Naive thymus-derived CD8-positive, alpha-beta T cell (primary cell): ENCODE measurements around the gene KIF27. TPM values are rescaled to one million over a fixed set of nuclear protein-coding genes. Genes with fewer than 3 reads are reported as not detected.

Experiments used
- ATAC-seq, 2 donors: fragments of 150-1000 bp; cut with Tn5 transposase in 1 of 2; sonication (Bioruptor Pico), chemical (Tn5 transposase) in 1 of 2; 1 replicate in 1 of 2; 2 replicates in 1 of 2; pipeline ENCODE4 v1.10.0; 2021; ENCODE audit warnings: mild to moderate bottlenecking in 2 of 2, moderate library complexity in 2 of 2
- POLR2A ChIA-PET: fragments of 350-600 bp; sonication (Branson Sonifier 250); formaldehyde crosslinking; loops from one replicate; lab custom pipeline; 2021; ENCODE audit warnings: antibody characterized with exemption; lab: Charles Lee
- DNase-seq, 10 donors: peaks; one replicate each; pipeline versions ENCODE4 v3.0.0 to v3.0.0-alpha.2; 2020 to 2022
- H3K27ac Mint-ChIP-seq, 10 donors: one replicate each; pipeline ENCODE4 v1.8.0; 2020 to 2022; ENCODE audit warnings: mild to moderate bottlenecking in 10 of 10, mixed read lengths in 10 of 10, moderate library complexity in 4 of 10, inconsistent platforms in 1 of 10
- H3K27me3 Mint-ChIP-seq, 5 donors: one replicate each; pipeline ENCODE4 v1.8.0; 2021 to 2022; ENCODE audit warnings: mixed read lengths in 5 of 5
- H3K36me3 Mint-ChIP-seq, 3 donors: one replicate each; pipeline ENCODE4 v1.8.0; 2020 to 2022; ENCODE audit warnings: mixed read lengths in 3 of 3, mild to moderate bottlenecking in 2 of 3, inconsistent platforms in 1 of 3
- H3K4me1 Mint-ChIP-seq, 4 donors: one replicate each; pipeline ENCODE4 v1.8.0; 2021 to 2022; ENCODE audit warnings: mixed read lengths in 4 of 4
- H3K4me3 Mint-ChIP-seq, 10 donors: one replicate each; pipeline ENCODE4 v1.8.0; 2020 to 2022; ENCODE audit warnings: mild to moderate bottlenecking in 10 of 10, mixed read lengths in 10 of 10, moderate library complexity in 6 of 10, inconsistent platforms in 1 of 10
- H3K9me3 Mint-ChIP-seq, 9 donors: one replicate each; pipeline ENCODE4 v1.8.0; 2020 to 2022; ENCODE audit warnings: mixed read lengths in 9 of 9, mild to moderate bottlenecking in 3 of 9, inconsistent platforms in 1 of 9, moderate library complexity in 1 of 9
- polyA plus RNA-seq, 3 donors: library from polyadenylated mRNA; unstranded; fragments of 300-500 nt; fragmentation: Illumina TruSeq; gene quantifications; one replicate each; pipeline ENCODE4 v1.2.3, GENCODE V29; 2021
- total RNA-seq, 8 experiments: library from RNA in 2 of 8; stranded (reverse) in 2 of 8; gene quantifications; one replicate each; pipeline ENCODE4 v1.2.3 and lab custom pipeline; 2021 to 2026

KIF27 gene, protein sequence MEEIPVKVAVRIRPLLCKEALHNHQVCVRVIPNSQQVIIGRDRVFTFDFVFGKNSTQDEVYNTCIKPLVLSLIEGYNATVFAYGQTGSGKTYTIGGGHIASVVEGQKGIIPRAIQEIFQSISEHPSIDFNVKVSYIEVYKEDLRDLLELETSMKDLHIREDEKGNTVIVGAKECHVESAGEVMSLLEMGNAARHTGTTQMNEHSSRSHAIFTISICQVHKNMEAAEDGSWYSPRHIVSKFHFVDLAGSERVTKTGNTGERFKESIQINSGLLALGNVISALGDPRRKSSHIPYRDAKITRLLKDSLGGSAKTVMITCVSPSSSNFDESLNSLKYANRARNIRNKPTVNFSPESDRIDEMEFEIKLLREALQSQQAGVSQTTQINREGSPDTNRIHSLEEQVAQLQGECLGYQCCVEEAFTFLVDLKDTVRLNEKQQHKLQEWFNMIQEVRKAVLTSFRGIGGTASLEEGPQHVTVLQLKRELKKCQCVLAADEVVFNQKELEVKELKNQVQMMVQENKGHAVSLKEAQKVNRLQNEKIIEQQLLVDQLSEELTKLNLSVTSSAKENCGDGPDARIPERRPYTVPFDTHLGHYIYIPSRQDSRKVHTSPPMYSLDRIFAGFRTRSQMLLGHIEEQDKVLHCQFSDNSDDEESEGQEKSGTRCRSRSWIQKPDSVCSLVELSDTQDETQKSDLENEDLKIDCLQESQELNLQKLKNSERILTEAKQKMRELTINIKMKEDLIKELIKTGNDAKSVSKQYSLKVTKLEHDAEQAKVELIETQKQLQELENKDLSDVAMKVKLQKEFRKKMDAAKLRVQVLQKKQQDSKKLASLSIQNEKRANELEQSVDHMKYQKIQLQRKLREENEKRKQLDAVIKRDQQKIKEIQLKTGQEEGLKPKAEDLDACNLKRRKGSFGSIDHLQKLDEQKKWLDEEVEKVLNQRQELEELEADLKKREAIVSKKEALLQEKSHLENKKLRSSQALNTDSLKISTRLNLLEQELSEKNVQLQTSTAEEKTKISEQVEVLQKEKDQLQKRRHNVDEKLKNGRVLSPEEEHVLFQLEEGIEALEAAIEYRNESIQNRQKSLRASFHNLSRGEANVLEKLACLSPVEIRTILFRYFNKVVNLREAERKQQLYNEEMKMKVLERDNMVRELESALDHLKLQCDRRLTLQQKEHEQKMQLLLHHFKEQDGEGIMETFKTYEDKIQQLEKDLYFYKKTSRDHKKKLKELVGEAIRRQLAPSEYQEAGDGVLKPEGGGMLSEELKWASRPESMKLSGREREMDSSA (N-terminal part only)
- 1 to 10 TPM; 7.4 to 8.4 TPM for total RNA-seq
- 1 to 10 TPM; 1.1 to 2.1 (median 1.3) TPM for polyA plus RNA-seq
- 11.3 to 23.3 (median 12.7) reads per million in 6 experiments for total RNA-seq (lab: John Stamatoyannopoulos, UW)

GRCh38 chr9:83920927-83921707 is at the start of gene KIF27:
Gene KIF27 (minus strand): TSS chr9:83921432. CDS start chr9:83915591, 5,841 bp downstream.
- Mint-ChIP-seq H3K27ac (peak within 1 kb of the TSS; percentile 81 to 99 (median 98)), H3K4me1 (peaks cover 5 to 17% (median 14%) of the 10 kb centered on the region in 4 donors), H3K27me3 (no peaks in the 10 kb centered on the region), H3K4me3 (peak within 1 kb of the TSS; percentile 88 to 96 (median 92)), H3K36me3 (peaks cover 0 to 13% (median 0%) of the 10 kb centered on the region in 3 donors), H3K9me3 (no peaks in the 10 kb centered on the region)
- POLR2A ChIA-PET, result interaction anchor here (0.6 to 5.1 kb wide), 9 partner anchors 38 to 300 kb away, joined by 3 to 73 read pairs (median 4); partner anchors contain the start of genes GKAP1, HNRNPK, IDNK and RMI1
- ATAC-seq (peak; percentile 78 to 83), DNase-seq (peak; percentile 89 to 98 (median 94))

DNA sequence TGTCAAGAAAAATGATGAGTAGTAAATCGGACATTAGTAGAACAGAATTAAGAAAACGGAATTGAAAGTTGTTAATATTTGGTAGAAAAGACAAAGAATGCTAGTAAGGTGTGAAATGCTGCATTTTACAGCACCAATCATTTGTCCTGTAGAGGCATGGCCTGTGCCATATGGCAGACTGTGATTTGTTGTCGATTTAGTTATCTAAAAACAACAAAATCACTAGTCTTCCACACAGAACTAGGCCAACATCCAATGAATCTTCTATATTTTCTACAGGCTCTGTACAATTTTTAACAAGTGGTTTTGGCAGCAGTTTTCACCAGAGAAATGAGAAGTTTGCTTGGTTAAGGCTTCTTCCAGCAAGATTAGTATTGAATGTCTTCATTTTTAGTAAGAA is 48.4 kb upstream of the KIF27 start:
- H3K27me3 Mint-ChIP-seq, result no peaks in the 10 kb centered on the region
- H3K36me3 Mint-ChIP-seq, result peaks cover 4 to 86% (median 40%) of the 10 kb centered on the region in 3 donors
- ATAC-seq (no peak), DNase-seq (no peak)
- H3K4me1 Mint-ChIP-seq, result peaks cover 24 to 46% (median 40%) of the 10 kb centered on the region in 4 donors
- peak overlapping the region in 2 of 10 donors; percentile 47 to 51 for H3K27ac Mint-ChIP-seq
- H3K4me3 Mint-ChIP-seq, result no peak overlapping the region
- POLR2A ChIA-PET, result interaction anchor here (1.0 to 3.3 kb wide), 2 partner anchors 9 to 11 kb away, joined by 3 to 16 read pairs; partner anchors contain the start of genes HNRNPK and RMI1
- no peaks in the 10 kb centered on the region for H3K9me3 Mint-ChIP-seq

- DNase-seq (no peak), ATAC-seq (no peak)
- Mint-ChIP-seq H3K36me3 (peaks cover 0 to 61% (median 27%) of the 10 kb centered on the region in 3 donors), H3K9me3 (no peaks in the 10 kb centered on the region), H3K4me1 (peaks cover 16 to 36% (median 25%) of the 10 kb centered on the region in 4 donors), H3K27ac (peak overlapping the region in 5 of 10 donors; percentile 5 to 79 (median 56)), H3K4me3 (no peak overlapping the region), H3K27me3 (no peaks in the 10 kb centered on the region)
- POLR2A ChIA-PET, result interaction anchor here (1.8 to 2.9 kb wide), 2 partner anchors 11 to 12 kb away, joined by 5 to 11 read pairs; partner anchors contain the start of genes HNRNPK and RMI1
Observed at GRCh38 chr9:83967073-83967472, 45.8 kb upstream of the KIF27 start.

- H3K27me3 Mint-ChIP-seq, result no peaks in the 10 kb centered on the region
- peaks cover 0 to 52% (median 18%) of the 10 kb centered on the region in 3 donors for H3K36me3 Mint-ChIP-seq
- peak overlapping the region in 8 of 10 donors; percentile 5 to 89 (median 33) for H3K27ac Mint-ChIP-seq
- ATAC-seq (peak; percentile 11 to 16), DNase-seq (no peak)
- H3K4me1 Mint-ChIP-seq, result peaks cover 10 to 30% (median 17%) of the 10 kb centered on the region in 4 donors
- POLR2A ChIA-PET, result interaction anchor here (2.9 to 10.4 kb wide), 2 partner anchors 13 kb away, joined by 11 to 141 read pairs; partner anchors contain the start of genes HNRNPK and RMI1
- H3K4me3 Mint-ChIP-seq, result peak overlapping the region in 1 of 10 donors; percentile 18
- H3K9me3 Mint-ChIP-seq, result no peaks in the 10 kb centered on the region
Observed at GRCh38 chr9:83966209-83966582, 45.0 kb upstream of the KIF27 start.

- H3K4me3 Mint-ChIP-seq, result peak overlapping the region in 1 of 10 donors; percentile 15
- POLR2A ChIA-PET, result interaction anchor here (10.4 kb wide), 1 partner anchor 13 kb away, joined by 141 read pairs; the partner anchor contains the start of genes HNRNPK and RMI1
- peak overlapping the region in 9 of 10 donors; percentile 5 to 89 (median 64) for H3K27ac Mint-ChIP-seq
- ATAC-seq (peak; percentile 34 to 38), DNase-seq (no peak)
- peaks cover 10 to 30% (median 14%) of the 10 kb centered on the region in 4 donors for H3K4me1 Mint-ChIP-seq
- H3K27me3 Mint-ChIP-seq, result no peaks in the 10 kb centered on the region
- no peaks in the 10 kb centered on the region for H3K9me3 Mint-ChIP-seq
- H3K36me3 Mint-ChIP-seq, result peaks cover 0 to 46% (median 12%) of the 10 kb centered on the region in 3 donors
Observed at GRCh38 chr9:83965350-83966208, 44.3 kb upstream of the KIF27 start.

- Mint-ChIP-seq H3K4me1 (peaks cover 8 to 30% (median 13%) of the 10 kb centered on the region in 4 donors), H3K36me3 (peaks cover 0 to 40% (median 8%) of the 10 kb centered on the region in 3 donors), H3K27me3 (no peaks in the 10 kb centered on the region), H3K27ac (peak overlapping the region in 7 of 10 donors; percentile 1 to 89 (median 35)), H3K9me3 (no peaks in the 10 kb centered on the region), H3K4me3 (peak overlapping the region in 1 of 10 donors; percentile 15)
- DNase-seq (no peak), ATAC-seq (peak; percentile 31 to 41)
- POLR2A ChIA-PET, result interaction anchor here (0.7 to 10.4 kb wide), 2 partner anchors 14 to 157 kb away, joined by 7 to 141 read pairs; partner anchors contain the start of genes HNRNPK and RMI1
Observed at GRCh38 chr9:83964973-83965349, 43.7 kb upstream of the KIF27 start.

DNA sequence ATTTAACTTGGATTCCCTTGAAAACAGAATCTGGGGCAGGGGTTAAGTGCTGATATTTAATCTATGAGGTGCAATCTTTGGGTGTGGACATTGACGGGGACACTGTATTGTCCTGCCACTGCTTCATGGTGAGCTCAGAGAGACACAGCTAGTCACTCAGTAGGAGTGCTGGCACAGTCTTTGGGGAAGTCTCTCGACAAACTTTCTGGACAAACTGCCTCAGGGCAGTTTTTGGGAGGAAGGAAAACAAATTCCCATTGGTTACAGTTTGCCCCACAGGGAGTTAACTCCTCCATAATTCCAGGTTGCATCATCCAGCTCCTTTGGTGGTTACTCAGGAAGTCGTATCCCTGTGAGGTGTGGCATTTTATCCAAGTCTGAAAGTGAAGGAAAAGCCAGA is 40.9 kb upstream of the KIF27 start:
- Mint-ChIP-seq H3K27me3 (no peaks in the 10 kb centered on the region), H3K4me3 (no peak overlapping the region), H3K9me3 (no peaks in the 10 kb centered on the region), H3K27ac (peak overlapping the region in 2 of 10 donors; percentile 23 to 36), H3K36me3 (peaks cover 0 to 14% (median 0%) of the 10 kb centered on the region in 3 donors), H3K4me1 (peaks cover 8 to 17% (median 8%) of the 10 kb centered on the region in 4 donors)
- ATAC-seq (no peak), DNase-seq (no peak)
- POLR2A ChIA-PET, result interaction anchor here (0.7 to 10.4 kb wide), 4 partner anchors 8 to 286 kb away, joined by 3 to 141 read pairs (median 6); partner anchors contain the start of genes HNRNPK and RMI1

- H3K4me3 Mint-ChIP-seq, result no peak overlapping the region
- POLR2A ChIA-PET, result interaction anchor here (0.7 to 10.4 kb wide), 2 partner anchors 18 to 36 kb away, joined by 3 to 141 read pairs; partner anchors contain the start of genes HNRNPK and RMI1
Observed at GRCh38 chr9:83960991-83961390, 39.8 kb upstream of the KIF27 start.

GRCh38 chr9:83959061-83959460 is 37.8 kb upstream of the KIF27 start:
- POLR2A ChIA-PET, result interaction anchor here (0.7 to 10.4 kb wide), 2 partner anchors 20 to 38 kb away, joined by 3 to 141 read pairs; partner anchors contain the start of genes HNRNPK, KIF27 and RMI1
- Mint-ChIP-seq H3K27me3 (no peaks in the 10 kb centered on the region), H3K36me3 (peaks cover 0 to 5% (median 0%) of the 10 kb centered on the region in 3 donors), H3K4me3 (peak overlapping the region in 1 of 10 donors; percentile 24), H3K4me1 (peaks cover 10 to 22% (median 17%) of the 10 kb centered on the region in 4 donors), H3K9me3 (no peaks in the 10 kb centered on the region), H3K27ac (peak overlapping the region in 5 of 10 donors; percentile 41 to 65 (median 57))
- ATAC-seq (no peak), DNase-seq (no peak)

More at GRCh38 chr9:83960991-83961390, 39.8 kb upstream of the KIF27 start:
- DNase-seq (no peak), ATAC-seq (no peak)
- Mint-ChIP-seq H3K36me3 (peaks cover 0 to 3% (median 0%) of the 10 kb centered on the region in 3 donors), H3K9me3 (no peaks in the 10 kb centered on the region), H3K27me3 (no peaks in the 10 kb centered on the region), H3K4me1 (peaks cover 12 to 20% (median 16%) of the 10 kb centered on the region in 4 donors), H3K27ac (peak overlapping the region in 1 of 10 donors; percentile 38)
